GM12878 (cell line): ENCODE measurements around the gene CACUL1. TPM values are rescaled to one million over a fixed set of nuclear protein-coding genes. Genes with fewer than 3 reads are reported as not detected.

Experiments
- ATAC-seq: fragments of 200-7000 bp; cut with Tn5 transposase; 3 replicates; pipeline ENCODE4 v1.9.1; 2020; ENCODE audit warnings: mild to moderate bottlenecking, moderate library complexity
- BruUV-seq: library from RNA; stranded (reverse); fragments of 400-500 nt; replicated peaks from 2 replicates; lab custom pipeline; 2021; lab: Mats Ljungman, UMichigan
- CTCF ChIA-PET: fragments of 300-600 bp; sonication (Branson Sonifier 250); formaldehyde crosslinking; extraction: SDS; loops from one replicate; lab custom pipeline; 2021; ENCODE audit warnings: inconsistent platforms; lab: Yijun Ruan, JAX
- POLR2A ChIA-PET: fragments of 350-600 bp; formaldehyde crosslinking; extraction: SDS; loops from one replicate; lab custom pipeline; 2021; ENCODE audit warnings: inconsistent platforms; lab: Charles Lee
- RAD21 ChIA-PET: fragments of 300-600 bp; sonication (Branson Sonifier 250); formaldehyde crosslinking; loops from one replicate; lab custom pipeline; 2023; ENCODE audit warnings: antibody characterized with exemption; ENCODE audit not compliant: unreplicated experiment; lab: Charles Lee
- SMC1A ChIA-PET: fragments of 300-600 bp; sonication (Branson Sonifier 250); formaldehyde crosslinking; loops from one replicate; lab custom pipeline; 2023; ENCODE audit not compliant: unreplicated experiment, uncharacterized antibody; lab: Charles Lee
- DNase-seq: peaks from one replicate; pipeline ENCODE4 v3.0.0-alpha.2; 2011; ENCODE audit warnings: low read depth, low spot score
- FAIRE-seq: peaks from 3 replicates; lab custom pipeline; 2011; peaks lifted over from hg19 to GRCh38; lab: Jason Lieb, UNC
- H2AFZ ChIP-seq: 2 replicates; pipeline ENCODE4 v1.6.0; 2011; ENCODE audit warnings: low read depth, low read length, control low read depth; ENCODE audit not compliant: control insufficient read depth
- H3K27ac ChIP-seq: 2 replicates; pipeline ENCODE4 v1.5.1; 2011; ENCODE audit warnings: control low read depth; ENCODE audit not compliant: control insufficient read depth, insufficient read depth
- H3K27me3 ChIP-seq, 2 experiments: replicated peaks in 1 of 2; 2 replicates each; pipeline versions ENCODE4 v1.6.0 to v1.6.1; 2011; ENCODE audit warnings: low read length in 1 of 2; ENCODE audit not compliant: control insufficient read depth in 2 of 2, insufficient read depth in 2 of 2
- H3K36me3 ChIP-seq, 2 experiments: 2 replicates each; pipeline ENCODE4 v1.5.1; 2011; ENCODE audit warnings: low read length in 1 of 2; ENCODE audit not compliant: control insufficient read depth in 2 of 2, insufficient read depth in 2 of 2
- H3K4me1 ChIP-seq: 2 replicates; pipeline ENCODE4 v1.6.1; 2011; ENCODE audit warnings: mild to moderate bottlenecking, low read length, moderate library complexity, mixed read lengths; ENCODE audit not compliant: control insufficient read depth, insufficient read depth
- H3K4me2 ChIP-seq: 2 replicates; pipeline ENCODE4 v1.6.0; 2011; ENCODE audit warnings: control low read depth; ENCODE audit not compliant: control insufficient read depth, insufficient read depth
- H3K4me3 ChIP-seq: fragments of 200-600 bp; sonication (generic); 2 replicates; pipeline ENCODE4 v1.5.1; 2016
- H3K79me2 ChIP-seq: 2 replicates; pipeline ENCODE4 v1.6.0; 2011; ENCODE audit warnings: low read length; ENCODE audit not compliant: control insufficient read depth, insufficient read depth
- H3K9ac ChIP-seq: 2 replicates; pipeline ENCODE4 v1.8.0; 2011; ENCODE audit warnings: low read length, control low read depth, mixed read lengths; ENCODE audit not compliant: control insufficient read depth, insufficient read depth
- H3K9me3 ChIP-seq: replicated peaks from 3 replicates; pipeline ENCODE4 v1.5.1; 2011; ENCODE audit warnings: mild to moderate bottlenecking, low read length; ENCODE audit not compliant: control insufficient read depth, insufficient read depth
- H4K20me1 ChIP-seq: 2 replicates; pipeline ENCODE4 v1.6.0; 2011; ENCODE audit not compliant: control insufficient read depth, insufficient read depth
- CREB1 ChIP-seq: IDR thresholded peaks from 2 replicates; pipeline ENCODE4 v1.6.1; 2012; ENCODE audit warnings: low read depth, mild to moderate bottlenecking, inconsistent platforms
- EGR1 ChIP-seq, 2 experiments: IDR thresholded peaks; 1 replicate in 1 of 2; 2 replicates in 1 of 2; pipeline ENCODE4 v1.6.1; 2011 to 2012; ENCODE audit warnings: low read depth in 2 of 2, low read length in 2 of 2, borderline replicate concordance in 1 of 2, mild to moderate bottlenecking in 1 of 2, moderate library complexity in 1 of 2
- FOXM1 ChIP-seq: IDR thresholded peaks from 2 replicates; pipeline ENCODE4 v1.6.1; 2012; ENCODE audit warnings: low read depth, mild to moderate bottlenecking, inconsistent platforms, low read length, moderate library complexity
- GATAD2B ChIP-seq: fragments of 450-650 bp; conservative IDR thresholded peaks from 2 replicates; pipeline ENCODE4 v1.6.1; 2017; ENCODE audit warnings: low read depth, mild to moderate bottlenecking, moderate library complexity
- HSF1 ChIP-seq: fragments of 150-350 bp; IDR thresholded peaks from 2 replicates; pipeline ENCODE4 v1.6.1; 2014; ENCODE audit warnings: mild to moderate bottlenecking, low read depth, low read length
- IRF5 ChIP-seq: fragments of 450-650 bp; IDR thresholded peaks from 2 replicates; pipeline ENCODE4 v1.6.1; 2017; ENCODE audit warnings: borderline replicate concordance
- MTA2 ChIP-seq: fragments of 450-650 bp; IDR thresholded peaks from 2 replicates; pipeline ENCODE4 v1.6.1; 2016; ENCODE audit warnings: low read depth, mild to moderate bottlenecking, moderate library complexity
- PAX8 ChIP-seq: fragments of 450-650 bp; IDR thresholded peaks from 2 replicates; pipeline ENCODE4 v1.6.1; 2017; ENCODE audit warnings: mild to moderate bottlenecking, moderate library complexity
- PBX3 ChIP-seq: IDR thresholded peaks from 2 replicates; pipeline ENCODE4 v1.6.1; 2011; ENCODE audit warnings: mild to moderate bottlenecking, low read depth, low read length, moderate library complexity; ENCODE audit not compliant: insufficient replicate concordance
- TARDBP ChIP-seq: IDR thresholded peaks from 2 replicates; pipeline ENCODE4 v1.6.1; 2016; ENCODE audit warnings: borderline replicate concordance
- ZNF592 ChIP-seq: fragments of 450-650 bp; IDR thresholded peaks from 2 replicates; pipeline ENCODE4 v1.6.1; 2017; ENCODE audit warnings: mild to moderate bottlenecking, moderate library complexity
- WGBS: methylation state at CpG from one replicate; pipeline ENCODE4 v1.1.6; 2016; ENCODE audit warnings: low lambda C conversion rate; ENCODE audit not compliant: insufficient replicate concordance, insufficient coverage; ENCODE audit errors: missing lambda C conversion rate; 5-methylcytosine and 5-hydroxymethylcytosine counted together
- in situ Hi-C: fragments of 300-500 bp; cut with MboI; formaldehyde crosslinking; loops from 9 replicates; pipeline ENCODE4 v1.14.3; 2018; ENCODE audit warnings: mixed read lengths
- intact Hi-C: fragments of 100-400 bp; cut with micrococcal nuclease; formaldehyde crosslinking; loops from one replicate; pipeline ENCODE4 v1.14.2; 2022; ENCODE audit not compliant: unreplicated experiment
- polyA plus RNA-seq, 11 experiments: library from polyadenylated mRNA; depleted of rRNA in 4 of 11; unstranded in 6 of 11; stranded (reverse) in 5 of 11; fragments of >200 nt; fragmentation: Nextera tagmentation in 4 of 11; fragmentation: Illumina TruSeq in 1 of 11; extraction: Ambion mirVana in 4 of 11; extraction: Trizol in 1 of 11; gene quantifications; 1 replicate in 1 of 11; 2 replicates in 10 of 11; pipeline versions ENCODE4 v1.2.1 to v1.2.3, GENCODE V29; 2011 to 2016; ENCODE audit warnings: inconsistent platforms in 2 of 11, missing spikeins in 2 of 11, low read depth in 1 of 11
- total RNA-seq, 4 experiments: library from RNA; depleted of rRNA in 3 of 4; stranded (reverse); fragments of >200 nt in 3 of 4; fragmentation: Illumina TruSeq in 1 of 4; extraction: Trizol in 1 of 4; gene quantifications; 2 replicates each; pipeline versions ENCODE4 v1.2.1 to v1.2.3, GENCODE V29; 2013 to 2021

The CACUL1 gene
- total and polyA plus RNA-seq, 10 of the 15 experiments (the other 5 are each of a cell fraction or from before 2014, with no cell fraction given): 7.4 to 23.2 (median 13.0) TPM

GRCh38 chr10:118752409-118752808 is 2.4 kb downstream of the CACUL1 start (continued):
- TF ChIP-seq HSF1 (no peak), TARDBP (no peak), MTA2 (no peak), EGR1 (IDR thresholded peaks at IDR 0.05; ENCODE audit: borderline replicate concordance in 1 of 2, low read depth in 2 of 2, low read length in 2 of 2) (no peak), PAX8 (no peak)

GRCh38 chr10:118751265-118751664 is 3.5 kb downstream of the CACUL1 start:
- H3K36me3 ChIP-seq: no peaks in the 10 kb centered on the region; a peak in 1 of 4 replicates
- intact Hi-C loops (no loop called here), in situ Hi-C loops (no loop called here)
- ChIA-PET CTCF (interaction anchor here (0.8 to 1.6 kb wide), 4 partner anchors 11 to 31 kb away, joined by 3 to 7 read pairs (median 4); no protein-coding TSS in a partner anchor), POLR2A (interaction anchor here (0.9 kb wide), 1 partner anchor 15 kb away, joined by 3 read pairs; no protein-coding TSS in a partner anchor), SMC1A (interaction anchor here (0.9 to 1.4 kb wide), 4 partner anchors 15 to 58 kb away, joined by 3 to 5 read pairs (median 4); no protein-coding TSS in a partner anchor), RAD21 (no interaction called here)
- H3K4me3 ChIP-seq: no peak overlapping the region
- no TSS peak for BruUV-seq
- H3K27me3 ChIP-seq: no peaks in the 10 kb centered on the region
- H4K20me1 ChIP-seq: no peaks in the 10 kb centered on the region
- H3K79me2 ChIP-seq: peaks cover 76% of the 10 kb centered on the region
- DNase-seq: no peak
- H2AFZ ChIP-seq: no peak overlapping the region
- peaks cover 8% of the 10 kb centered on the region for H3K4me1 ChIP-seq
- no peak overlapping the region for H3K9ac ChIP-seq
- H3K9me3 ChIP-seq: no peaks in the 10 kb centered on the region; the same call in 1 of the 3 replicates
- no peak for ATAC-seq
- no peak overlapping the region for H3K27ac ChIP-seq
- no peak overlapping the region for H3K4me2 ChIP-seq
- 88% methylated on average over 1 of the region's 1 CpG for WGBS
- no peak for FAIRE-seq
- TF ChIP-seq GATAD2B: no peak
- TF ChIP-seq IRF5: no peak
- TF ChIP-seq ZNF592: no peak
- no peak for TF ChIP-seq CREB1
- no peak for TF ChIP-seq FOXM1
- no peak for TF ChIP-seq PBX3
